Measurements from ENCODE around the gene MANF.

The MANF gene

GRCh38 chr3:51390246-51391074, 5.4 kb downstream of the MANF start:
- no peak for DNase-seq

GRCh38 chr3:51391075-51391565, 6.0 kb downstream of the MANF start, which contains the start of gene RBM15B:
TSS of gene RBM15B (plus strand) at chr3:51391285. CDS start at chr3:51391400, 115 bp downstream.
- peak; percentile 85 to 92 for DNase-seq

GRCh38 chr3:51391566-51392354, 6.7 kb downstream of the MANF start:
- no peak for DNase-seq

DNA sequence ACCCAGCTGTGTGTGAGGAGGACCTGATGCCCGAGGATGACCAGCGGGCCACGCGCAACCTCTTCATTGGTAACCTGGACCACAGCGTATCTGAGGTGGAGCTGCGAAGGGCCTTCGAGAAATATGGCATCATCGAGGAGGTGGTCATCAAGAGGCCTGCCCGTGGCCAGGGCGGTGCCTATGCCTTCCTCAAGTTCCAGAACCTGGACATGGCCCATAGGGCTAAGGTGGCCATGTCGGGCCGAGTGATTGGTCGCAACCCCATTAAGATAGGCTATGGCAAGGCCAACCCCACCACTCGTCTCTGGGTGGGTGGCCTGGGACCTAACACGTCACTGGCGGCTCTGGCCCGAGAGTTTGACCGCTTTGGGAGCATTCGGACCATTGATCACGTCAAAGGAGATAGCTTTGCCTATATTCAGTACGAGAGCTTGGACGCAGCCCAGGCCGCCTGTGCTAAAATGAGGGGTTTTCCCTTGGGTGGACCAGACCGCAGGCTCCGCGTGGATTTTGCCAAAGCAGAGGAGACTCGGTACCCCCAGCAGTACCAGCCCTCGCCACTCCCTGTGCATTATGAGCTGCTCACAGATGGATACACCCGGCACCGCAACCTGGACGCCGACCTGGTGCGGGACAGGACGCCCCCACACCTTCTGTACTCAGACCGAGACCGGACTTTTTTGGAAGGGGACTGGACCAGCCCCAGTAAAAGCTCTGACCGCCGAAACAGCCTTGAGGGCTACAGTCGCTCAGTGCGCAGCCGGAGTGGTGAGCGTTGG, 7.5 kb downstream of the MANF start:
- DNase-seq: no peak

GRCh38 chr3:51393134-51393495, 8.0 kb downstream of the MANF start:
- no peak for DNase-seq

DNA sequence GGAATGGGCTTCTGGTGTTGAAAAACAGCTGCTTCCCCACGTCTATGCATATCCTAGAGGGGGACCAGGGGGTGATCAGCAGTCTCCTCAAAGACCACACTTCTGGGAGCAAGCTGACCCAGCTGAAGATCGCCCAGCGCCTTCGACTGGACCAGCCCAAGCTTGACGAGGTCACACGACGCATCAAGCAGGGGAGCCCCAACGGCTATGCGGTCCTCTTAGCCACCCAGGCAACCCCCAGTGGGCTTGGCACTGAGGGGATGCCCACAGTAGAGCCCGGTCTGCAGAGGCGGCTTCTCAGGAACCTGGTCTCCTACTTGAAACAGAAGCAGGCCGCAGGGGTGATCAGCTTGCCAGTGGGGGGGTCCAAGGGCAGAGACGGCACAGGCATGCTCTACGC, 8.5 kb downstream of the MANF start:
- no peak for DNase-seq

DNA sequence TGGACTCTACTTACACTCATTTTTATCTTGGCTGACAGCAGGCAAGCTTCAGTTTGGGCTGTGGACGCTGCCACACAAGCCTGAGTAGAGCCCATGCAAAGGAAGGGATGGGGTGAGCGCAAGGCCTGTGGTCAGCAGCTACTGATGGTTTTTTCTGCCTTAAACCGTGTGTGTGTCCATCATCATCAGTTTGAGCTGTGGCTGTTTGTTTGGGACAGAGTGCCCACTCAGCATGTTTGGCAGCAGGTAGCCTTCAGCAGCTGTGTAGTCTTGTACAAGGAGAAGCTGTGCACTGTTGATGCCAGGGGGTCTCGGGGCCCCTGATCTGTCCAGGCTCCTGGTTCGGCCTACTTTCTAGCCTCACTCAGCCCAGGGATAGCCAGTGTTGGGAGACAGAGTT, 9.4 kb downstream of the MANF start:
- no peak for DNase-seq

DNA sequence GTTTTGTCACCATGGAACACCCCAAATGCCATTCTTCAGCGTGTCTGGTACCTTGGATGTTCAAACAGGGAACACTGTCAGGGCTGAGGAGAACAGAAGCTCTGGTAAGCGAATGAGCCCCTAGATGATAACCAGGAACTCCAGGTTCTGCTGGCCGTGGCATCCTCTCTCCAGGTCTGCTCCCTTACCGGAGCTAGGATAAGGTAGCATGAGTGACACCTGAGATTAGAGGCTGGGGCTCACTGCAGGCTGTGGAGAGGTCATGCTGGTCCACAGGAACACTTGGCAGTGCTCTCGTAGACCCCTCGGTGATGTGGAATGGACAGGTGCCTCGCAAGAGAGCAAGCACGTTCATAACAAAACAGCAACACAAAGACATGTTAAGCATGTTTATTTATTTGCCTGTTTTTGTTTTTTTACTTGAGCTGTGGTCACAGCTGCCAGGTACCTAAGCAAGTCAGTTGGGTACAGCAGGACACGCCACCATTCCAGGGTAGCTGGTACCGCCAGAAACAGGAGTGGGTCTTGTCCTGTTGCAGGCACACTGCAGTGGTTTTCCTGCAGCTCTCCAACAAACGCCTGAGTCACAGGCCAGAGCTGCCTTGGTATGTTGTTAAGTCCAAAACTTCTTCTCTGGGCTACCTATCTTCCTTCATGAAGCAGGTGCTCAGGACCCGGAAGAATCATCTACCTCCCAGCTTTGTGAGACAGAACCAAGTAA, 10.6 kb downstream of the MANF start:
- no peak for DNase-seq

- DNase-seq: no peak
Measured at GRCh38 chr3:51396401-51396800, 11.3 kb downstream of the MANF start.

- DNase-seq: no peak
Measured at GRCh38 chr3:51397392-51397791, 12.3 kb downstream of the MANF start.

DNA sequence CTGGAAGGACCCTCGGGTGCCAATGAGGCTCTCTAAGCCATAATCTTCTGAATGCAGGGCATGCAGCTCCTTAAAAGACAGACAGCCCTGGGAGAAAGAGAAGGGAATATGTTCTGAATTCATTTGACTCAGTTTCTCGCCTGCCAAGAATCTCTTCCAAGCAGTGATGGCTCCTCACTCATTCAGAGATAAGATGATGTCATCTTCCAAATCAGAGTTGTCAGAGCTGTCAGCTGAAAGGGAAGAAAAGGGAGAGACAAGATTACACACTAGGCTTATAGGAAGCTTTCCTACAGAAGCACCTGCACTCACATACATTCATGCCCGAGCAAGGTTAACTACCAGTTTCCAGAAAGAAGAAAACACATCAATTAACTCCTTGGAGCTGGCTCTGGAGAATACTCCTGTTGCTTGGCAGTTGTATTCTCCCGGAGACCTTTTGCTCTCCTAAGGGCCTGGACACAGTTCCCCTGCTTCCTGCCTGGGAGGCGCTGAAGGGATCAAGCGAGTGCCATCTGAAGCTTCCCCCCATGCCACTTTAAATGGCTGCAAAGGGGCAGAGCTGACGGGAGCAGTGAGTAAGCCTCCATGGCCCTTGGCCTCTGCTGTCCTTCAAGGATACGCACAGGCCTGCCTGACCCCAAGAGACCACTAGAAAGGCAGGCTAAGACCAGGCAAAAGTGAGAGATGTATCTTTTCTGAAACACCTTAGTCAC, 13.7 kb downstream of the MANF start:
- no peak for DNase-seq

DNA sequence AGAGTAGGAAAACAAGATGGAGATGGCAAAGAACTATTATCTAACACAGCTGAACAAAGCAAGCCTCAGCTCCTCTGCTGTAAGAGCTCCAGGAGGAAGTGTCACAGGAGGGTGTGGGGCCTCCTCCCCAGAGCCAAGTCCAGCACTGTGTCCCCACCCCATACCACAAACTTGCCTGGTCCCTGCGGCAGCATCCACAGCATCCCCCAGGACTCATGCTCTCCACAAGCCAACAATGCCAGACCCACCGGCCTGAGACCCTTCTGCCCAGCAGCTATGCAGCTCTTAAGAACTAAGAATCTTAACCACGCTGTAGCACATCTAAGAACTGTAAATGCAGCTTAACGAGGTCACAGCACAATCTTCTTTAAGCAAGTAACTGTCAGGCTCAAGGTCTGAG, 15.1 kb downstream of the MANF start:
- DNase-seq: no peak

- no peak for DNase-seq
Measured at GRCh38 chr3:51401735-51402134, 16.6 kb downstream of the MANF start.

DNA sequence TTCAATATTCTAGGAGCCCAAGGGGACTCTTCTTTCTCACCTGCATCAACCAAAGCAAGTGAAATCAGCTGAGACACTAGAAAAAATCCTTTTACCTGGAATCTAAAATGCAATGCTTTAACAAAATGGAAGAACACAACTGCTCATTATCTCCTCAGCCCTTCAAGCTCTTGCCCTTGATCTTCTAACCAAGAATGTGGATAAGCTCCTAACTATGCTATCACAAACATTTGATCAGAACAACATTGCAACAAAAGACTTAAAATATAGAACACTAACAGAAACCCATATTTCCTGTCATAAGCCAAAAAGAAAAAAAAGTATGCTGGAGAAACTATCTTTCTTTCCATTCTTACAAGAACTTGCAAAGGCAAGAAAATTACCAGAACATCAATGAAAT, 18.6 kb downstream of the MANF start:
- DNase-seq: no peak

DNA sequence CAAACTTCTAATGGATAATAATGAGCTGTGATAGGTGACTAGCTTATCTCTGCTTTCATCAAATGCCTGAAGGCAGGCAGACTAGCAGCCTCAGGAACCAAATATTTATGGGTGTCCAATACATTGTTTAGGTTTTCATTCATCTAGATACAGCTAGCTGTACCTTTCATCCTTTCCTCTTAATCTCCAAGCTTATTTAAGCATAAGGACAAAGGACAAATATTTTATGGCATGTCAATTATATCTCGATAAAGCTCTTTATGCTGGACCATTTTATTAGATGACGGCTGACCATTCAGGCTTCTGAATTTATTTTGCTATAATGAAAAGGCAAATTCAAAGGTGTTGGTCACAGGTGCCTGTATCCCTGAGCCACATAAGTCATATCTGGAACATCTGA, 22.9 kb downstream of the MANF start:
- no peak for DNase-seq

GRCh38 chr3:51408813-51409212, 23.7 kb downstream of the MANF start:
- DNase-seq: no peak

- no peak for DNase-seq
Measured at GRCh38 chr3:51422211-51422610, 37.1 kb downstream of the MANF start.

DNA sequence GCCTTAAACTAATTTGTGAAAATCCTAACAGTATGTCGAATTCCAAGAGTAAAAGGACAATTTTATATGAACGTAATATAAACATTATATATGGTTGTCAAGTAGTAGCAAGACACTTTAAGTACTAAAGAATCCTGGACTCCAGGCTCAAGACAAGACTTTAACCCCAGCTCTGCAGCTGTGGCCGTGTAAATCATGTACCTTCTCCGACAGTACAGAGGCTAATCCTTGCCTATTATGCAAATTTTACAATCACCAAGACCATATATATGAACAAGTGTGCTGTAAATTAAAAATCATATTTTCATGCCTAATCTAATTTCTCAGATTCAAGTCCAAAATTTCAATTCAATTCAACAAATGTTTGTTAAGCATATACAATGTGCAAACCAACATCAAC, 41.8 kb downstream of the MANF start:
- no peak for DNase-seq

- no peak for DNase-seq
Measured at GRCh38 chr3:51429138-51429537, 44.0 kb downstream of the MANF start.

DNA sequence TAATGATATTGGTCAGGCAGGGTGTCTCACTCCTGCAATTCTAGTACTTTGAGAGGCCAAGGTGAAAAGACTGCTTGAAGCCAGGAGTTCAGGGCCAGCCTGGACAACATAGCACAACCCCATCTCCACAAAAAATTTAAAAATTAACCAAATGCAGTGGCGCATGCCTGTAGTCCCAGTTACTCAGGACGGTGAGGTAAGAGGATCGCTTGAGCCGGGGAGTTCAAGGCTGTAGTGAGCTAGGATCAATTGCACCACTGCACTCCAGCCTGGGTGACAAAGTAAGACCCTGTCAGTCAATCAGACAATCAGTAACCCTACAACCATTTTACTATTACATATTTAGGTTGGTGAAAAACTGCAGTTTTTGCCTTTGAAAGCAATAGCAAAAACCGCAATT, 49.0 kb downstream of the MANF start:
- DNase-seq: no peak

- DNase-seq: peak; percentile 8 to 22
Measured at GRCh38 chr3:51434746-51435327, 49.7 kb downstream of the MANF start.
